GM12892 (cell line): ENCODE data around the gene PRR35.

ENCODE experiments used
- DNase-seq: peaks from one replicate; pipeline ENCODE4 v3.0.0; 2011; ENCODE audit not compliant: insufficient read length
- FAIRE-seq: peaks from 2 replicates; lab custom pipeline; 2011; peaks lifted over from hg19 to GRCh38; lab: Jason Lieb, UNC
- POLR2A ChIP-seq: IDR thresholded peaks from 2 replicates; pipeline ENCODE4 v1.6.1; 2011; ENCODE audit warnings: low read depth, low read length, control low read depth
- POLR2AphosphoS5 ChIP-seq: IDR thresholded peaks from 2 replicates; pipeline ENCODE4 v1.6.1; 2011; ENCODE audit warnings: low read depth, low read length, control low read depth
- TAF1 ChIP-seq: IDR thresholded peaks from 2 replicates; pipeline ENCODE4 v1.6.1; 2011; ENCODE audit warnings: low read depth, mild to moderate bottlenecking, control low read depth, low read length, borderline replicate concordance

PRR35 gene

DNA sequence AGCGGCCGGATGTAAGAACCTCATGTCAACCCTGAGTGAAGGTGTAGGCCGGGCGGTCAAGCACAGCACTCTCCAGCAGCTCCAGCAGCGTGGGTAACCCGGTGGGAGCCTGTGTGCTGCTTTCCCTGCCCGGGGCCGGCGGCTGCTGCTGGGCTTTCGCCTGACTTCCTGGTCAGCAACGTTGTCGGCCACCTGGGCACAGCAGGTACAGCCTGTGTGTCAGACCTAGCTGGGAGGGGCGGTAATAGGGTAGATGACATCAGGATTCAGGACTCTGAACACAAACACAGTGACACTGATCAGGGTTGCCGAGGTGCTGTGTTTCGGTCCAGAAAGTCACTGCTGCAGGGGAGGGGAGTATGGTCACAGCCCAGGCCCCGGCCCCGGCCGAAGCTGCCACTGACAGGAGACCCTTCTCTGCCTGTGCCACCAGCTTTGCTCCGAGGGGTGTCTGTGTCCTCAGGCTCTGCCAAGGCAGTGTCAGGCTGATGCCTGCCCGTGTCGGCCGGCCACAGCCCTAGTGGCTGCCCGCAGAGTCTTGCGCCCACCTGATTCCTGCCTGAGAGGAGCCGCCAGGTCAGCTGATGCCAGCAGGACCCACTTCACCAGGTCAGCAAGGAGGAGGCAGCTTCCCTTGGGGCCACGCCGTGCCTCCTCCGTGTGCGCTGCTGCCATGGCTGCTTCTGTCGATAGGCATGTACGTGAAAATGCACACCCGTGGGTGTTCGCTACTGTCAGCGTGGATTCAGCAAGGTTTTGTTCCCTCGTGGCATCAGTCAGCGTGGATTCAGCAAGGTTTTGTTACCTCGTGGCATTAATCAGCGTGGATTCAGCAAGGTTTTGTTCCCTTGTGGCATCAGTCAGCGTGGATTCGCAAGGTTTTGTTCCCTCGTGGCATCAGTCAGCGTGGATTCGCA lies 38.9 kb downstream of the PRR35 start:
- DNase-seq (no peak), FAIRE-seq (no peak)
- TF ChIP-seq POLR2AphosphoS5: no peak
- no peak for TF ChIP-seq TAF1
- TF ChIP-seq POLR2A: no peak

DNA sequence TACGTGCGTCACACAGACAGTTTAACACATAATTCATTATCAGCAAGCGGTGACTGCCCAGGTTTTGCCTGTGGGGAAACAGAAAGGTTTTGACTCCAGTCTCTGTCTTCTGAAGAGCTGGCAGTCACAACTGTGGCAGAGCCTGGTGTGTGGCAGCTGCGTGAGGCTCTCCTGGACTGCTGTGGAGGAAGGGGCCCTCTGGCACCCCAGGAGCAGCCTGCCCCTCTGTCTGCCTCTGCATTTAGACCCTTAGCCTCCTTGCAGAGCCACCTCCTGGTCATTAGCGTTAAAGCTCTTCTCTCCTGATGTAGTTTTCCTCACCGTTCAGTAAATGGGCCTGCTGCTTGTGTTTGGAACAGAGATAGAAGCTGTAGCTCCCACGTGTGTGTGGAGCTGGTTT lies 40.6 kb downstream of the PRR35 start:
- FAIRE-seq: no peak
- DNase-seq: no peak
- TF ChIP-seq TAF1 (no peak), POLR2AphosphoS5 (no peak)

DNA sequence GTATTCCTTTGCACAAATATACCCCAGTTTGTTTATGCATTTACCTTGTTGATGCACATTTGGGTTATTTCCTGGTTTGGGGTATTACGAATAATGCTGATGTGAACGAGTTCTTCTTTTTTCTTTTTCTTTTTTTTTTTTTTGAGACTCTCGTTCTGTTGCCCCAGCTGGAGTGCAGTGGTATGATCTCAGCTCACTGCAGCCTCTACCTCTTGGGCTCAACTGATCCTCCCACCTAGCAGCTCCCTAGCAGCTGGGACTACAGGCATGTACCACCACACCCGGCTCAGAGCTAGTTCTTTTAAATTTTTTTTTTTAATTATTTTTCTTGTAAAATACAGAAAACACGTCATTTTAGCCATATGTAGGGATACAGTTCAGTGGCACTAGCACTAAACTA lies 43.7 kb downstream of the PRR35 start:
- no peak for DNase-seq
- no peak for TF ChIP-seq POLR2AphosphoS5
- TF ChIP-seq POLR2A: no peak
- no peak for TF ChIP-seq TAF1
- no peak for FAIRE-seq

DNA sequence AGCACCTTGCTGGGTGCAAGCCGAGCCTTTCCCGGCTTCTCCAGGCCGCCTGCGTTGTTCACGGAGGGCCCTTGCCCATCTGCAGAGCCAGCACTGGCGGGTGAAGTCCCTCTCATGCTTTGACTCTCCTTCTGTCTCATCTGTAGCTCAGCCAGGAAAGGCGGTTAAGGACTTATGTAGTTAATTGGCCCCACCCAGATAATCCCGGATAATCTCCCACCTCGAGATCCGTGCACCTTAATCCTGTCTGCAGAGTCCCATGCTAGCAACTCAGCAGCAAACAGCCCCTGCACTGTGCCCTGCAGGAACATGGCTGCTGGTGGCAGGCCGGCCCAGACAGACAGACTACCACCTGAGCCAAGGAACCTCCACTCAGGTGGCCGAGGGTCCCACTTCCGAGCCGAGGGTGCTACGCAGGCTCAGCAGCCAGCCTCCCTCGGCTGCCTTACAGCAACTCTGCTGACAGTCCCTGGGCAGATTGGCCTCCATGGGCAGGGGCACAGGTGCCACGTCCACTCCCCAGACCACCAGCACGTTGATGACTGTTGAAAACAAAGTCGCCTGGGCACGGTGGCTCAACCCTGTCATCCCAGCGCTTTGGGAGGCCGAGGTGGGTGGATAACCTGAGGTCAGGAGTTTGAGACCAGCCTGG lies 46.6 kb downstream of the PRR35 start:
- TF ChIP-seq POLR2A: no peak
- no peak for TF ChIP-seq TAF1
- no peak for TF ChIP-seq POLR2AphosphoS5
- DNase-seq (no peak), FAIRE-seq (no peak)

DNA sequence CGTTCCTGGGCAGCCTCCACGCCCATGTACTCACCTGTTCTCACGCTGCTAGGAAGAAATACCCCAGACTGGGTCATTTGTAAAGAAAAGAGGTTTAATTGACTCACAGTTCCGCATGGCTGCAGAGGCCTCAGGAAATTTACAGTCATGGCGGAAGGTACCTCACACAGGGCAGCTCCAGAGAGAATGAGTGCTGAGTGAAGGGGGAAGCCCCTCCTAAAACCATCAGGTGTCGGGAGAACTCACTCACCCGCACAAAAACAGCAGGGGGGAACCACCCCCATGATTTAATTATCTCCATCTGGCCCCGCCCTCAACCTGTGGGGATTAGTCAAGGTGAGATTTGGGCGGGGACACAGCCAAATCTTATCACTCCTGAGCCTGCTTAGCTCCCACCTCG lies 47.8 kb downstream of the PRR35 start:
- DNase-seq (no peak), FAIRE-seq (no peak)
- TF ChIP-seq TAF1: no peak
- TF ChIP-seq POLR2AphosphoS5: no peak
- TF ChIP-seq POLR2A: no peak

DNA sequence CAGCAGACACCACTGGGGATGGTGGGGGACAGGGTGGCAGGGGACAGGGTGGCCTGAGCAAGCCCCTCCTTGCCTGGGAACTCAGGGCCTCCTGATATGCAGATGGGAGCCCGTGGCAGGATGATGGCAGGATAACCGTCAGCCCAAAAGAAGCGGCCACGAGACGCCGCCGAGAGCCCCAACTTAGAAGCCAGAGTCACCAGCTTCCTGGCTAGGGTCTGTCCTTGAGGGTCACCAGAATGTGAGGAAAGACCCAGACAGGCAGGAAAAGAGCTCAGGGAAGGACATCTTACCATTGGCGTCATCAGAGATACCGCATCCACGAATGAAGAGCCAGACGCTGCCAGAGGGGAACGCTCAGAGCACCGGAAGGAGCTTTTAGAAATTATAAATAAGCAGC lies 49.1 kb downstream of the PRR35 start:
- DNase-seq: no peak
- TF ChIP-seq TAF1 (no peak), POLR2AphosphoS5 (no peak), POLR2A (no peak)
- no peak for FAIRE-seq

DNA sequence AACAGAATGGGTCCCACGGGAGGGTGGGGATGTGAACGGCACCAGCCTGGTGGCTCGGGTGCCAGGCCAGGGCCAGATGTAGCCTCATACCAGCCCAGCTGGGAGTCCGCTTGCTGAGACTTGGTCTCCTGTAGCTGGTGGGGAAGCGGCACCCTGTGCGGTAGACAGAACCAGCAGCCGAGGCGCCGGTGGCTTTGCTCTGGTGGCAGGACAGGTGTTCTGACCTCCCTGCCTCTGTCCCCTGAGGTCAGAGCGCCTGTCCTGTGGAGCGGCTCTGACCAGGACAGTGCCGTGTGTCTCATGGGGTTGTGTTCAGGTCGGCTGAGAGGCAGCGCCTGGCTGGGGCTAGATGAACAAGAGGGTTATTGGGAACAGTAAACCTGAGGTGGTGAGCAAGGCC lies 49.8 kb downstream of the PRR35 start:
- DNase-seq: no peak
- FAIRE-seq: no peak
- TF ChIP-seq POLR2A: no peak
- no peak for TF ChIP-seq TAF1
- no peak for TF ChIP-seq POLR2AphosphoS5

DNA sequence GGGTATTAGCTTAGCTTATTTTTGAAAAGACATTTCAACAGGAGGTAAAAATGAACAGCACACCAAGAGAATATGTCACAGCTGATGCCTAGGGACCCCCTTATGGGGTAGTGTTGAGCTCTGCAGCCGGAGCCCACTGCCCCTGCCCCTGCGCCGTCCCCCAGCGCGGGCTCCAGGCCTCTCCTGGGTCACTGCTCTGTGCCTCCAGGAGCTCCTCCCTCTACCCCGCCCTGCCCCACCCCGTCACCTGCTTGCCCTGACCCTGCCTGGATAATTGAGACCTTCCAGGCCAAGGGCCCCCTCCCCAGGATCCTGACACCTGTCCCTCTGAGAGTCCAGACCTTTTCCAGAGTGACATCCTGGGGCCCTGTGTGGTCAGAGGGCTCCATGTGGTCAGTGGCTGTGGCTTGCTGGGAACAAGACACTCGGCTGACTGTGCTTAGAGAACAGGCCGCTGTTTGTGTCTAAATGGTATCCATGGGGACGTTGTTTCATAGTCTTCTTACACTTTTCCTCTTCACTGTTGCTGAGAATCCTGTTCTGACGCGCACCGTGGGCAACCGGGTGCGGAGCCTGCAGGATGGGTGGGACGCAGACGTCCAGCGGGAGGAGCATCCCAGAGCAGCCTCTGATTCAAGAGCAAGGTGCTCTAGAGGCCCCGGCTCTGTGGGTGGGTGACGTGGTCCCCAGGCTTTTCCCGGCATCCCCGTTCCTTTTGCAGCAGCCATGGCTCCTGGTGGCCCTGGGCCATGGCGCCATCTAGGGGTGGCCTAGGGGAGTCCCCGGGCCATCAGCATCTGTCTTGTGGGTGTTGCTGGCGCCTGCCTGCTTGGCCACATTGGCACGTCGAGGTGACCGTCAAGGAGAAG lies 50.6 kb downstream of the PRR35 start:
- TF ChIP-seq TAF1 (no peak), POLR2AphosphoS5 (no peak), POLR2A (no peak)
- DNase-seq: no peak

DNA sequence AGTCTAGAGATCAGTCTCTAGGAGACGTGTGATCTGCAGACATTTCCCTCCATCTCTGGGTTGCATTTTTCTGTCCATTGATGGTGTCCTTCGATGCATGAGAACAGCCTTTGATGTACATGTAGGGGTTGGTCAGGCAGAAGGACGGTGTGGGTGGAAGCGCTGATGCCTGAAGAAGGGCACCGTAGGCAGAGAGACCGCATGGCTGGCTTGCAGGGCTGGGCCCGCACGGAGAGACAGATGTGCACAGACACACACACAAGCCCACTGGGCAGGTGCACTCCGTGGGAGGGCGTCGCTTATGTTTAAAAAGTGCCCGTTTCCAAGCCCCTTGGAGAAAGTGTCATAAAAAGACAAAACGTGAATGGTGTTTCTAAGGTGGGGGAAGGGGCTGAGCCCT lies 54.9 kb downstream of the PRR35 start:
- FAIRE-seq (peak; percentile 65), DNase-seq (no peak)
- TF ChIP-seq POLR2AphosphoS5 (no peak), TAF1 (no peak), POLR2A (no peak)

More for the DNA sequence above, 50.6 kb downstream of the PRR35 start:
- no peak for FAIRE-seq
